Raji (cell line): ENCODE results near the gene STK17A.

ENCODE experiments used
- POLR2A ChIP-seq: IDR thresholded peaks from 2 replicates; pipeline ENCODE4 v1.6.1; 2011; ENCODE audit warnings: low read depth, low read length, control low read depth; ENCODE audit not compliant: insufficient read depth

STK17A gene

DNA sequence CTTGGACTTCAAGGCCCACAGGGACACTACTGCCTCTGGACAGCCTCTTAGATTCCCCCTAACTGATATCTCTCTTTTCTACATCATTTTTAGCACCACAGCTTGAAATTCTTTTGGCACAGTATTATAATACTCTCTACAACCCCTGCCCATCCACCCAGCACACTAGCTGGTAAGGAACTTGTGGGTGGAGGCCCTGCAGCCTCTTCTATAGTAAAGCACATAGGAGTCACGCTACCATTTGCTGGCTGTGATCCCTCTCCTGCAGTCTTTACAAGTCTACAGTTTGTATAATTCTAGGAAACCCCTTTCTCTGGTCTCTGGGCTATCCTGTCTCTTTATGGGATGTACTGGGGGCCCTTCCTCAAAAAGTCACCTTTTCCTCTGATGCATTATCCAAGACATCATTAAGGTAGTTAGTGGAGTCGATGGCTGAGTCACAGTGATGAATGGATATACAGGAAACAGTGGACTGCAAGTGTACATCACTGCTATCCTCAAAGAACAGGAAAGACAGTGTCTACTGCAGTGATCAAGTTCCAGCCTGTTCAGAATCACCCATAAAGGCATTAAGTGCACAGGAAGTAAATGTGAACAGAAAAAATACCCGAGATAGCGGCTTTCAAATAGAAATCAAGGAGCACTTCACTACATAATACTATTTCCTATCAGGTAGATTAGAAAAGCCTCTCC, 54.4 kb downstream of the STK17A start:
- TF ChIP-seq POLR2A, result no peak

DNA sequence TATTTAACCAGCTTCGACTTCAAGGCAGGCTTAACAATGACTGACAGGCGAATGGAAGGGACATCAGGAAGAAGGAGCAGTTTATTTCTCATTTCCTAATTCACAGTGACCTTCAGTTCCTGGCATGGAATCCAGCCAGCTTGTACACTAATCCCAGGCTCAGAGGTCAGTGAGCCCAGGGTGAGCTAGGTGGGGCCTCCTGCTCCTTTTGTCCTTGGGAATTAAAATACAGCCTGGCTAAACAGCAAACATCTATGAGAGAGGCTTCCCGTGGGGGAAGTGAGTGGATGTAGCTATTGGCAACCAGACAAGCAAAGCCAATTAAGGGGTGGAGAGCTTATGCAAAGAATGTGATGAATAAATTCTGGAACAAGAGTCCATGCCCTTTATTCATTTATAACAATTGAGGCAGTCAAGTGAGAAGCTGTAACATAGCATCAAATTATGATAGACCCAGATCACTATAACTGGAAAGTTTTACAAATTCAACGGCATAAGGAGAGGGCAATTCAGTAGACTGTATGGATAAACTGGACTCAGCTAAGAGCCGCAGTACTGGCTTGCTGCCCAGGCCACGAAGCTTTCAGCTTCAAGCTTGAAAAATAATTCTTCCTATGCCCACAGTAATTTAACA, 57.1 kb downstream of the STK17A start:
- TF ChIP-seq POLR2A, result no peak

DNA sequence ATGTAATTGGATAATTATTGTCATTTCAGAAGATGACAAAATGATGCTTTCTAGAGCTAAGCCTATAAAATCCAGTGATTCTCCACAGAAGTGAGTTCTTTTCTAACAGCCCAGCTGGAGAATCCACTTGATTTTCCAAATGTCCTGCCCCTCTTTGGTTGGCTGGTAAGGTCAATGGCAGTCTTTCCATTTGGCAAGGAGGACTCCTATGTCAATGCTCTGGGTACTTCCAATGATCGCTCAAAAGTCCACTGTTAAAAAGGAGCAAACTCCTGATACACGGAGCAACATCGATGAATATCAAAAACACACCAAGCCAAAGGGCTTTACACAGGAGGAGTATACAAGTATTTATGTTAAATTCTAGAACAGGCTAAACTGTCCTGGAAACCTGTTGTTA, 57.8 kb downstream of the STK17A start:
- TF ChIP-seq POLR2A, result no peak

DNA sequence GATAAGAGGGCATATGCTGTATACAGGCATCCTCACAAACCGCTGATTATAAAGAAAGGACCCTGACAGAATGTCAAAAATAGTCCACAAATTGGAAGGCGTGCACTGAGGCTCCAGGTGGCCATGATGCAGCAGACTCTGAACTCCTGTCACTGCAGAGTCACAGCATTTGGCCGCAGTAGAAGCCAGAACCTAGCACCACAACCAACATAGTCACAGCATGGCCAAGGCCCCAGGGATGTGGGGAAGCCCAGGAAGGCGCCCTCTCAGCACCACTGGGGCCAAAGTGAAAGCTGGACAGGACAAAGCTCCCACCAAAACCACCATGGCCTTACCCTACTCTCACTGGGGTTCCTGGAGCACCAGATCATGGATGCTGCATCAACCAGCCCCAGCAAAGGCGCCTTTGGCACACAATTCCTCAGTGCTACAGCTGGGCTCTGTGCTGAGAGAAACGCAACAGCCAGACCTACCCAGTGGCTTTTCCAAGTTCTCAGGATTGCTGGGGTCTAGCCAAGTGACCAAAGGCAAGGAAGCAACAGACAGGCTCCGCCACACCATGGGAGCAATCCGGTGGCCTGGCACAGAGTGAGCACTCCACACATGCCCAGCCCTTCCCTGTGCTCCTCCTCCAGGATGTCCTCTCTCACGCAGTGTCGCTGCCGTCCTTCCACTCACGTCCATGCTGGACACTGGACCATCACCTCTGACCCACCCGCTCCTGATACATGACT, 60.2 kb downstream of the STK17A start:
- no peak for TF ChIP-seq POLR2A

DNA sequence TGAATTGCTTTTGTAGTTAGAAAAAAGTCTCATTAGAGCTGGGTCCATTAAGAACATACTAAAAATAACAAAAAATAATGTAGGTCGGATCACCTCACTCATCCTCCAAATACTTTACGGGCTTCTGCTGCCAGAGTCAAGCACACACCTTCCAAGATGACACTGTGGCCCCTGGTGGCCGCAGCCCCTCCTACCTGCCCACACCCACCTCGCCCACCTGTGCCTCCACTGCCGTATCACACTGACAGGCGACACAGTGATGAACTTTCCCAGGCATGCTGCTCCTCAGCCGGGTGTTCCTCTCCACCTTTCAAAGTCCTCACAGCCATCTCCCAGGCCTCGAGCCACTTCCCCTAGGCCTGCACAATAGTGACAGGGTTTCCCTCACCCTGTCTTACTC, 60.9 kb downstream of the STK17A start:
- TF ChIP-seq POLR2A, result no peak

DNA sequence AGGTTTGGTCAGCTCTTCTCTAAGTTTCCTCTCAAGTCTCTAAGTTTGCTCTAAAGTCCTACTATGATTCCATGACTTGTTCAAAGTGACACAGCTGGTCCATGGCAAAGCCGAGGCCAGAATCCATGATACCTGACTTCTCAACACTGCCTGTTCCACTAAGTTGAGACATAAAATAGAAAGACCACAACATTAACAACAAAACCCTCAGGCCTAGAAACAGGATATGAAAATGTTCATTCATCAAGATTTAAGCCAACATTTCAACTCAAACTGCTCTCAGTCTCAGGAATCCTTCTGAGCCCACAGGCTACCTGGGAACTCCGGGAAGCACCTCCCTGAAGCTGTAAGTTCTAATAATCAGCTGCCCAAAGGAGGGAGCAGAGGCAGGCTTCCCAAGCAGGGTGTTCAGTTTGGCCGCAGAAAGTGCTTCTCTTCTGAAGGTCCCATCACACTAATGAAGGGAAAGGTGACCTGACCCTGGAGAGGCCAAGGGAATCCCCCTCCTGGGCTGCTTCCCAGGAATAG, 62.9 kb downstream of the STK17A start:
- no peak for TF ChIP-seq POLR2A

DNA sequence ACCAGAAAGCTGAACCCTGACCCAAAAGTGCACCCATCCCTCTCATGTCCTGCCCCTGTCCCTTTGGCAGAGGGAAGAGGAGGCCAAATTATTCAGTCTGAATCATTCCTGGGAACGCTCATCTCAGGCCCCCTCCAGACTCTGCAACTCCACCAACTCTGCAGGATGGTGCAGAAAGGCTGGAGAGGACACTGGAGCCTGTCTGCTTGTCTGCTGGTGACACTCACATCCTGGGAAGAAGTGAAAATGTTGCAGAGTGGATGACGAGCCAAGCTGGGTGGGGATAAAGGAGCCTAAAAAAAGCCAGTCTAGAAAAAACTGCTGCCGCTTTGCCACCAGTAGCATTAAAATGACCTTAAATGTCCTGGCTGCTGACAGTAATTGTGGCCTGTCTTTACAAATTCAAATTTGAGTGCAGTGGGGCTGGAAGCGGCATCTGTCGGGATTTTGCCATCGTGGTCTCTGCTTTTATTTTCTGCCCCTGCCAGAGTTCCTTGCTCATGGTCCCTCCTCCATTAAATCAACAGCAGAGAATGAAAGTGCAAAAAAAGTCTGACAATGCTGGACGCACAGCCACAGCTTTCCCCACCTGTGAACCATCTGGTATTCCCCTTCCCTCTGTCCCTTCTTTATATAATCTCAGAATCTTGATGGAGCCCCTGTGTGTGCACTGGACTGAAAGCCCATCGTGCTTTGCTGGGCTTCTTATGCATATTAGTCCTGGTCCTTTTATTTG, 63.9 kb downstream of the STK17A start:
- no peak for TF ChIP-seq POLR2A

DNA sequence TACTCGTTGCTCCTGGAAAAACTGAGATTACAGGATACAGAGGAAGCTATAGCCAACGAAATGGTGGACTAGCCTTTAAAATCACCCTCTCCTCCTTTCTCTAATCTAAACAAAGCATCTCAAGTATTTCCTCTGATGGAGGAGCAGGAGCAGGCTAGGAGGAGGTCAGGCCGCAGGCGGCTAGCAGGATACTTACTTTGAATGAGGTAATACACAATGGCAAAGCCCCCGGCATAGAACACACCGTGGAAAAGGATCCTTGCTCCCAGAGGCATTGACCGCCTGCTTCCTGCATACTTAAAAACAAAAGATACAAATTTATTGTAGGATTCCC, 64.4 kb downstream of the STK17A start:
- TF ChIP-seq POLR2A, result no peak

DNA sequence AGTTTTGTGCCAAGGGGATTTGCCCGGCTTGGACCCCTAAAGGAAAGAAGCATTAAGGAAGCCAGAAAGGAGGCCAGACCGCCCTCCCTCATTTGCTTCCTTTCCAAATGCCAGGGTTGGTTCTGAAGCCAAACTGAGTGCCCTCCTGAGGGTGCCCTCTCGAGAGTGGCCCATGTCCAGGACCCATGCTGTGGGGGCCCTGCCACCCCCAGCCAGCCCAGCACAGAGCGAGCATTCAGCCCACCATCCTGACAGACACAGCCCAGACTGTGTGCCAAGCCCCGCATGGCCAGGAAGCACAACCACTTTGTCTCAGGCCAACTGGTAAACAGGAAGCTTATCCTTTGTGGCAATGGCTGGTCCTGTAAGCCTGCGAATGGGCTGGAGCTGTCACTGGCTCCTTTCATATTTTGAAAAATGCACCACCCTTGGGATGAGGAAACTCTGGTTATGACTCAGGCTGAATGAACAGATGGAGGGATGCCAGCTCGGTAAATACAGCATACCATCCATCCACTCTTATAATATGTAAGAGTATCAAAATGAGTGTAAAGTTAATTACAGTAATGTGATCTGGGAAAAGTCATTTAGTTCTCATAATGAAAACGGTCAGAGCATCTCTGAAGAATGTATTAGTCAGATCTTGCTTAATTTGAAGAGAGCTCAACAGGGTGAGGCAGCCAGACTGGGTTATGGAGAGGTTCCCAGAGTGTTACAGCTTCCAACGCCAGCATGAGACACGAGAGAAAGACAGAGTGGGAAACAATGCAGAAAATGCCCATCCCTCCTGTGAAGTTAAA, 65.0 kb downstream of the STK17A start:
- TF ChIP-seq POLR2A, result 0 out of 2 replicates have a peak, but pooled peaks have one; percentile 20

DNA sequence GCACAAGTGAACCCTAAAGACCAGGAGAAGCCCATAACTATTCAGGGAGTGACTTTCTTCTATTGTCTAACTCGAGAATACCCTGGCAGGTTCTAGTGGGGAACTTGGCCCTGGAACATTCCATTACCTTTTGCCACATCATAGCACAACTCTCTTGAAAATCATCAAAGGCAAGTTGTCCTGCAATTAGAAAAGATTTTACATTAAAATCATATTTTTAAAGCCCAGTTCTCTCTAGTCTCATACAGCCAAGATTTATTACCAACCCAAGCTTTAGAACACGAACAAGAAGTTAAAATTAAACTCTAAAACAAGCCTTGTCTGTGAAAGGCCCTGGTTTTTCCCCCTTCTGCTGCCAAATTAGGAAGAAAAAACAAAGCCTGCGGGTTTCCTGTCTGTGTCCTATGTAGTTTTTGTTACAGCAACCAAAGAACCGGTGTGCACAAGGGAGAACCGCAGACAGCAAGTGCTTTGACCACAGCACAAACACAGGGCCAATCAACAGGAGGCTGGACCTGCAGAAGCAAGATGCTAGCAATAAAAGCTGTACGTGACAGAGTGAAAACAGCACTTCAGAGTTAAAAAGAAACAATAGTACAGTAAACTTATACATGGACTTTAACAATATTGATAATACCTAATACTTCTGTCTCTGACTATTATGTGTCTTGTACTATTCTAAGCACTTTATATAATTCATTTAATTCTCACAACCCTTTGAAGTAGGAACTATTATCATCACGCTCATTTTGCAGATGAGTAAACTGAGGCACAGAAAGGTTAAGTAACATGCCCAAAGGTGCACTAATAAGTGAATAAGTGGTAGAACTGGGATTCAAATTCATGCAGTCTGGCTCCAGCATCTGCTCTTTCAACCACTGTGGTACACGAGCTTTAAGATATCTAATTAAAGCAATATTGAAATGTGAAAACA, 65.8 kb downstream of the STK17A start:
- peak; percentile 44; the same call in 1 of the 2 replicates for TF ChIP-seq POLR2A

DNA sequence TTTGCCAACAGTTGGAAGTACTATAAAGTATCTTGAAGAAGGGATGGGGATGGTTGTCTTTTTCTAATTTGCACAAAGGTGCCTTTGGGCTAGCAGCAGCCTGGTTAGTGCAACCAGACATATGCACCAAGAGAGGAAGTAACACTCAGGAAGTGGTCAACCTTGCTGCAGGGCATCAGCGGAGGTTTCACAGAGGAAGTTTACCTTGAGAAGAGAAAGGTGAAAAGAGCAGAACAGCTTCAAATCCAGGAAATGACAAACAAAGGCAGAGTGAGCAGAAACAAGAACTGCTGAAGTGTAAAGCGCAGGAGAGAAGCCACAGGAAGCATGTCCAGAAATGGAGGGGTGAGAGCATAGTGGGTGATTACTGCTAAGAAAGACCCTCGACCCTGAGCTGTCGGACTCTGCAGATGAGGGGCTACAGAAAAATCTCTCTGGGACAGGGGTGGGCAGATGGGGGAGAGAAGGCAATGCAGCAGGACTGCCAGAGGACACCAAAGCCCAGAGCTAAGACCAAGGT, 66.9 kb downstream of the STK17A start:
- TF ChIP-seq POLR2A, result peak; percentile 36; the same call in 1 of the 2 replicates

DNA sequence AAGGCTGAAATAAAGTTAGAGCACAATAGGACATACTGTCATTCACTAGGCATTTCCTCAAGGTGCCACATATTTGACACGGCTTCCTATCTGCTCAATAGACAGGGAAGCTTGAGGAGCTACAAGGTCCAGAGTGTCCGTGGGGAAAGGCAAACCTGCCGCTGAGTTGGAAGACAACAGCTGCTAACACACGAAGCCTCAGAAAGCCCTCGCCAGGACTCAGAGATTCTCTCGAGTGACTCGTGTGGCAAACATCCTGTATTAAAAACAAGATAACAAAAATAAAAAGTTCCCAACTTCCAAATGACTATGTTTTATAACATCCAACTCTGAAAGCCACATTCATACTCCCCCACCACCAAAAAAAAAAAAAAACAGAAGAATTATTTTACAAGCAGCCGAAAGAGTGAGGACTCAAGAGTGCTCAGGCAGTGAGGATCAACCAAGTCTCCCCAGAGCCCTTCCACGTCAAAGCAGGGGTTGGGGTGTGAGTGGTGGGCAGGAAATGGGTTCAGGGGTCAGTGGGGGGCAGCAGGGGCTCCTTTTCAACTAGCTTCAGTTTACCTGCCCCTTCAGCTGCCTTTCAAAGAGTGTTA, 67.6 kb downstream of the STK17A start:
- 0 out of 2 replicates have a peak, but pooled peaks have one; percentile 12 for TF ChIP-seq POLR2A

DNA sequence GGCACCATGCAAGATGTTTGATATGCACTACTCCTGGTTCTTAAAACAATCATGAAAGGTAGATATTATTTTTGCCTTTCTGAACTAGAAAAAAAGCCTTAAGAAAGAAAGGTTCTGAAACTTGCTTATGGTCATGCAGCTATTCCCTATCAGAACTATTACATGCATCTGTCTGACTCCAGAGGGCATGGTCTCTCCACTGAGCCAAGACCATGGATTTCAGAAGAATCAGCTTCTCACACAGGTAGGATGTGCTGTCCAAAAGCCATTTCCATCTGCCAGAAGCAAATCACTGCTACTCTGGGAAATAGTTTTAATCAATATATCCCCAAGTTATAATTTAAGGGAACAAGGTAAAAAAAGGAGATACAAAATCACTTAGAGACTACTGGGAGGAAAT, 69.5 kb downstream of the STK17A start:
- TF ChIP-seq POLR2A, result no peak
